ENCODE data around the gene PHLPP2.

Gene PHLPP2

GRCh38 chr16:71711789-71712188 lies 12.7 kb downstream of the PHLPP2 start:
- no peak for TF ChIP-seq CTCF (IDR thresholded peaks at IDR 0.05; ENCODE audit: low read depth, low read length, missing control alignments)
- Histone ChIP-seq H3K36me3 (replicated peaks) (peaks cover 4% of the 10 kb centered on the region), H3K27ac (no peak overlapping the region), H3K27me3 (replicated peaks) (no peaks in the 10 kb centered on the region), H3K4me3 (ENCODE audit: low read depth, low read length) (no peak overlapping the region)
- no peak for DNase-seq
- in situ Hi-C loops (cut with HindIII; ENCODE audit: low pct_ligation_motif_present, low sequenced_read_pairs), result no loop called here

- H3K27me3 ChIP-seq (replicated peaks), result no peaks in the 10 kb centered on the region
- H3K4me3 ChIP-seq (ENCODE audit: low read depth, low read length), result no peak overlapping the region
- no peak for DNase-seq
- in situ Hi-C loops (cut with HindIII; ENCODE audit: low pct_ligation_motif_present, low sequenced_read_pairs), result no loop called here
- no peak for TF ChIP-seq CTCF (IDR thresholded peaks at IDR 0.05; ENCODE audit: low read depth, low read length, missing control alignments)
- H3K27ac ChIP-seq, result no peak overlapping the region
- peaks cover 1% of the 10 kb centered on the region for H3K36me3 ChIP-seq (replicated peaks)
Observed at GRCh38 chr16:71709229-71709781, 15.2 kb downstream of the PHLPP2 start.

- no peak for TF ChIP-seq CTCF (IDR thresholded peaks at IDR 0.05; ENCODE audit: low read depth, low read length, missing control alignments)
- Histone ChIP-seq H3K36me3 (replicated peaks) (no peaks in the 10 kb centered on the region), H3K4me3 (ENCODE audit: low read depth, low read length) (no peak overlapping the region), H3K27ac (no peak overlapping the region), H3K27me3 (replicated peaks) (no peaks in the 10 kb centered on the region)
- in situ Hi-C loops (cut with HindIII; ENCODE audit: low pct_ligation_motif_present, low sequenced_read_pairs), result no loop called here
- DNase-seq, result no peak
Observed at GRCh38 chr16:71708696-71709095, 15.8 kb downstream of the PHLPP2 start.

- in situ Hi-C loops (cut with HindIII; ENCODE audit: low pct_ligation_motif_present, low sequenced_read_pairs), result no loop called here
- no peak for TF ChIP-seq CTCF (IDR thresholded peaks at IDR 0.05; ENCODE audit: low read depth, low read length, missing control alignments)
- Histone ChIP-seq H3K27ac (no peak overlapping the region), H3K36me3 (replicated peaks) (no peaks in the 10 kb centered on the region), H3K4me3 (ENCODE audit: low read depth, low read length) (no peak overlapping the region), H3K27me3 (replicated peaks) (no peaks in the 10 kb centered on the region)
- DNase-seq, result no peak
Observed at GRCh38 chr16:71707199-71707598, 17.3 kb downstream of the PHLPP2 start.

- Histone ChIP-seq H3K36me3 (replicated peaks) (no peaks in the 10 kb centered on the region), H3K4me3 (ENCODE audit: low read depth, low read length) (no peak overlapping the region), H3K27me3 (replicated peaks) (no peaks in the 10 kb centered on the region), H3K27ac (no peak overlapping the region)
- in situ Hi-C loops (cut with HindIII; ENCODE audit: low pct_ligation_motif_present, low sequenced_read_pairs), result no loop called here
- no peak for TF ChIP-seq CTCF (IDR thresholded peaks at IDR 0.05; ENCODE audit: low read depth, low read length, missing control alignments)
- no peak for DNase-seq
Observed at GRCh38 chr16:71706046-71706445, 18.5 kb downstream of the PHLPP2 start.

DNA sequence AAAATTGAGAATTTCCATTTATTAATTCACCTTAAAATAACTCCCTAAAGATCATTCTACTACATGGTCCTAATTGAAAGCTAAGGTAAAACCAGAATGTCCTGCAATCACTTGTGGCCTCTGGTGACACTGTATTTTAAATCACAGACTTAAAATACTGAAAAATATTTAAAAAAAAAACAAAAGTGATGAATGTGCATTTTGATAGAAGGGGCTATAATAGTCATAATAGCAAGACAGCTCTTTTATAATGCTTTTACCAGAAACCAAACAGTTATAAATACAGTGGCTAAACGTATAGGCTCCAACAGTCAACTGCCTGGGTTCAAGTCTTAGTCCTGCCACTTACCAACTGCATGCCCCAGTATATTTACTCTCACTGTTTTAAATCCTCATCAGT lies 21.2 kb downstream of the PHLPP2 start:
- Histone ChIP-seq H3K4me3 (ENCODE audit: low read depth, low read length) (no peak overlapping the region), H3K36me3 (replicated peaks) (peaks cover 4% of the 10 kb centered on the region), H3K27me3 (replicated peaks) (no peaks in the 10 kb centered on the region), H3K27ac (no peak overlapping the region)
- TF ChIP-seq CTCF (IDR thresholded peaks at IDR 0.05; ENCODE audit: low read depth, low read length, missing control alignments), result no peak
- no peak for DNase-seq
- in situ Hi-C loops (cut with HindIII; ENCODE audit: low pct_ligation_motif_present, low sequenced_read_pairs), result no loop called here

Measured in brain microvascular endothelial cell (primary cell).